Right lobe of liver (tissue), 6 donors: ENCODE measurements around the gene PIGV. TPM values are rescaled to one million over a fixed set of nuclear protein-coding genes. Genes with fewer than 3 reads are reported as not detected.
A peak's percentile ranks its signal among the peaks of the same experiment; 100 is the strongest.

Experiments
- ATAC-seq, 4 donors: fragments of 200-7000 bp; cut with Tn5 transposase; one replicate each; pipeline ENCODE4 v1.9.1; 2020; ENCODE audit warnings: mild to moderate bottlenecking in 4 of 4, moderate library complexity in 4 of 4
- DNase-seq, 3 donors: peaks; one replicate each; pipeline ENCODE4 v3.0.0-alpha.2; 2020
- H3K27ac ChIP-seq, 3 donors: fragments of 200-600 bp; one replicate each; pipeline ENCODE4 v1.8.0; 2022
- H3K27me3 ChIP-seq, 2 donors: fragments of 200-600 bp; one replicate each; pipeline ENCODE4 v1.8.0; 2022
- H3K36me3 ChIP-seq, 4 donors: fragments of 200-600 bp; sonication (generic) in 1 of 4; one replicate each; pipeline versions ENCODE4 v1.5.1 to v1.8.0; 2017 to 2022; ENCODE audit warnings: control low read depth in 1 of 4
- H3K4me1 ChIP-seq, 4 donors: fragments of 200-600 bp; sonication (generic) in 1 of 4; one replicate each; pipeline versions ENCODE4 v1.5.1 to v1.8.0; 2017 to 2022; ENCODE audit warnings: control low read depth in 1 of 4
- H3K4me3 ChIP-seq, 3 donors: fragments of 200-600 bp; one replicate each; pipeline ENCODE4 v1.8.0; 2022
- H3K9me3 ChIP-seq, 4 donors: fragments of 200-600 bp; sonication (generic) in 1 of 4; one replicate each; pipeline versions ENCODE4 v1.5.1 to v1.8.0; 2017 to 2022; ENCODE audit warnings: control low read depth in 1 of 4
- POLR2A ChIP-seq: fragments of 450-650 bp; IDR thresholded peaks from one replicate; pipeline ENCODE4 v1.6.1; 2017; ENCODE audit warnings: antibody characterized with exemption, mild to moderate bottlenecking
- WGBS: methylation state at CpG from one replicate; pipeline ENCODE4 v1.1.6; 2018; ENCODE audit warnings: low coverage, low lambda C conversion rate; ENCODE audit not compliant: insufficient coverage; ENCODE audit errors: missing lambda C conversion rate; 5-methylcytosine and 5-hydroxymethylcytosine counted together
- intact Hi-C, 2 donors: fragments of 100-400 bp; cut with DNase I; formaldehyde crosslinking; loops; one replicate each; pipeline versions ENCODE4 v1.11.2 to v1.14.1; 2022
- total RNA-seq, 6 experiments: library from RNA; depleted of rRNA in 2 of 6; stranded (reverse); fragments of >200 nt in 2 of 6; fragmentation: NEBNext Ultra II Directional in 3 of 6; extraction: Animal tissue kit (Norgen Biotek cat#: 25700) in 3 of 6; gene quantifications; one replicate each; pipeline versions ENCODE4 v1.1.0 to v1.2.4, GENCODE V29; 2016 to 2023
- TF ChIP-seq, protein P1 (sequence below), 4 donors: fragments of 200-600 bp in 3 of 4; fragments of 450-650 bp in 1 of 4; IDR thresholded peaks; one replicate each; pipeline versions ENCODE4 v1.5.1 to v1.8.0; 2016 to 2022; ENCODE audit warnings: antibody characterized with exemption in 4 of 4, mild to moderate bottlenecking in 2 of 4
- donor health status: DM: no; HTN: yes; CAD: no.
- donor health status: DM: no; HTN: no; CAD: no.
- donor health status: DM: no; HTN: no; CAD: no.
- donor health status: DM: no; HTN: yes; CAD: no.
- donor health status: DM: no; HTN: yes; CAD: no.

PIGV gene
- total RNA-seq, 6 experiments from 2014 or later = 13.2 to 27.8 (median 19.2) TPM

DNA sequence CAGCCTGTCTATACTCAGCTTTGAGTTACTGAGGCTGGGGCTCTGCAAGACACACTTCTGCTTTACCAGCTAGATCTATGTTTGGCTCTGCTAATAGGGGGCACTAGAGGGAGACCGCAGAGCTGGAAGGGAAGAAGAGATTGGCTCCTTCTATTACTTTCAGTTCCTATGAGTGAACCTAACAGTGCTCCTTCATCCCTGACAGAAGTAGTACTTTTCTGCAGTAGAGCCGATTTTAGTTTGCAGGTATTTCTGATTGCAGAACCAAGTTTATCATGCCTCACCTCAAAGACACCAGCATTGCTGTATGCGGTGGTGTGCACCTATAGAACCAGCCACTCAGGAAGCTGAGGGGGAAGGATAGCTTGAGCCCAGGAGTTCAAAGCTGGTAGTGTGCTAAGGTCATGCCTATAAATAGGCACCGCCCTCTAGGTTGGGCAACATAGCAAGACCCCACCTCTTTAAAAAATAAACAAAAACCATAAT is 33.1 kb downstream of the PIGV start:
- H3K4me3 ChIP-seq = no peak overlapping the region

DNA sequence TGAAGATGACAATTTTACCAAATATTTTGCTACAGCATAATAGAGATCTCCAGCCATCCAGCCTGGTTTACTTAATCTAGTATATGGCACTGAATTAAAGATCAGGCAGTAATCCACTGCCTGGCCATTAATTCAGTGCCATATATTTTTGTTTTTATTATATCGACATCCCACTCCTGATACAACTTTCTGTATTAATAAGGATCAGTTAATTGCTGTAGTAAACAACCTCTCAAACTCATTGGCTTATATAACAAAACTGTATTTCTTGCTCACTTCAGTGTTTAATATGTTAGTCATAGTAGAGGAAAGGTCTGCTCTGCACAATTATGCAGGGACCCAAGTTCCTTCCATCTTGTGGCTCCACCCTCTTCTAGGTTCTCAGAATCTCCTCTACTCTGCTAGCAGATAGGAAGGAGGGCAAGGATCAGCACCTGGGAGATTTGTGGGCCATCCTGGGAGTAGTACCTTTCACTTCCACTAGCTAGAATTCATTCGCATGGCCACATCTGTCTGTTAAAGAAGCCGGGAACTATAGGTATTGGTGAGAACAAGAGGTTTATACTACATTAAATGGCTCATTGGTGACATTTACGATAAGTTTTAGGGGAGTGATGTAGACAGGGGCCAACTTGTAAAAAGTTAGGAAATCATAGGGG is 35.1 kb downstream of the PIGV start:
- H3K27me3 ChIP-seq = no peaks in the 10 kb centered on the region
- no peak for DNase-seq

More for the DNA sequence above, 33.1 kb downstream of the PIGV start:
- DNase-seq (no peak), ATAC-seq (peak; percentile 65 to 86 (median 75))
- Histone ChIP-seq H3K36me3 (no peaks in the 10 kb centered on the region), H3K27me3 (no peaks in the 10 kb centered on the region), H3K4me1 (peaks cover 0 to 12% (median 2%) of the 10 kb centered on the region in 4 donors), H3K27ac (no peak overlapping the region), H3K9me3 (no peaks in the 10 kb centered on the region)
- intact Hi-C loops = no loop called here
- TF ChIP-seq, protein P1, sequence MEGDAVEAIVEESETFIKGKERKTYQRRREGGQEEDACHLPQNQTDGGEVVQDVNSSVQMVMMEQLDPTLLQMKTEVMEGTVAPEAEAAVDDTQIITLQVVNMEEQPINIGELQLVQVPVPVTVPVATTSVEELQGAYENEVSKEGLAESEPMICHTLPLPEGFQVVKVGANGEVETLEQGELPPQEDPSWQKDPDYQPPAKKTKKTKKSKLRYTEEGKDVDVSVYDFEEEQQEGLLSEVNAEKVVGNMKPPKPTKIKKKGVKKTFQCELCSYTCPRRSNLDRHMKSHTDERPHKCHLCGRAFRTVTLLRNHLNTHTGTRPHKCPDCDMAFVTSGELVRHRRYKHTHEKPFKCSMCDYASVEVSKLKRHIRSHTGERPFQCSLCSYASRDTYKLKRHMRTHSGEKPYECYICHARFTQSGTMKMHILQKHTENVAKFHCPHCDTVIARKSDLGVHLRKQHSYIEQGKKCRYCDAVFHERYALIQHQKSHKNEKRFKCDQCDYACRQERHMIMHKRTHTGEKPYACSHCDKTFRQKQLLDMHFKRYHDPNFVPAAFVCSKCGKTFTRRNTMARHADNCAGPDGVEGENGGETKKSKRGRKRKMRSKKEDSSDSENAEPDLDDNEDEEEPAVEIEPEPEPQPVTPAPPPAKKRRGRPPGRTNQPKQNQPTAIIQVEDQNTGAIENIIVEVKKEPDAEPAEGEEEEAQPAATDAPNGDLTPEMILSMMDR (IDR thresholded peaks at IDR 0.05) = peak in 2 of 4 donors; percentile 23
- TF ChIP-seq POLR2A = no peak
- WGBS = 64% methylated on average over 3 of the region's 4 CpGs

DNA sequence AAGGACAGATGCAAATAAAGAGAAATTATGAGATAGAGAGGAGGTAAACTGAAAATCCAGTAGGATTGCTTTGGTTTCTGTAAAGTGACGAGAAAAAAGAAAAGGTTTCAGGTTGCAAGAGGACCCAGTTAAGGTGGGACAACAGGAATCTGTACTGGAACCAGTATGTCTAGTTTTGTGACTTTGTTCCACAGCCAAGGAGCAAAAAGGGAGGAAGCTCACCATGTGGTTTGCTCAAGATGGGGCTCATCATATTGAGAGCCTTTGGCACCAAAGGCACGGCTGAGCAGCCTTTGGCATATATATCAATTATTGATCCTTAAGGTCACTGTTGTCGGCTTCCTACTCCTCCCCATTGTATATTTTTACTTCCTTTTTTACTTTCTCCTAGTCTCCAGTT is 37.0 kb downstream of the PIGV start:
- Histone ChIP-seq H3K4me1 (peaks cover 0 to 38% (median 14%) of the 10 kb centered on the region in 4 donors), H3K36me3 (no peaks in the 10 kb centered on the region)
- DNase-seq = no peak

More for the DNA sequence above, 35.1 kb downstream of the PIGV start:
- Histone ChIP-seq H3K36me3 (no peaks in the 10 kb centered on the region), H3K27ac (no peak overlapping the region), H3K4me3 (no peak overlapping the region), H3K9me3 (no peaks in the 10 kb centered on the region), H3K4me1 (peaks cover 0 to 19% (median 4%) of the 10 kb centered on the region in 4 donors)
- ATAC-seq = no peak
- WGBS = 90% methylated on average over 4 of the region's 4 CpGs
- TF ChIP-seq, protein P1 (IDR thresholded peaks at IDR 0.05) = no peak
- TF ChIP-seq POLR2A = no peak
- intact Hi-C loops = no loop called here

GRCh38 chr1:26826261-26827105 is 38.7 kb downstream of the PIGV start, which contains the start of gene ZDHHC18:
Gene ZDHHC18, plus strand, starts transcription at chr1:26826688. Its CDS starts 117 bp downstream, at chr1:26826805.
- no CpG with 5 or more reads among the region's 107 CpGs for WGBS
- no peaks in the 10 kb centered on the region for H3K27me3 ChIP-seq
- H3K9me3 ChIP-seq = no peaks in the 10 kb centered on the region
- intact Hi-C loops = no loop called here
- TF ChIP-seq POLR2A = peak; percentile 52
- TF ChIP-seq, protein P1 (IDR thresholded peaks at IDR 0.05) = peak; percentile 19 to 74 (median 48)
- H3K27ac ChIP-seq = peak within 1 kb of the TSS; percentile 63 to 80 (median 76)
- peaks cover 0 to 53% (median 22%) of the 10 kb centered on the region in 4 donors for H3K4me1 ChIP-seq
- DNase-seq (peak; percentile 79 to 81 (median 80)), ATAC-seq (peak; percentile 81 to 91 (median 85))
- H3K36me3 ChIP-seq = no peaks in the 10 kb centered on the region
- peak within 1 kb of the TSS; percentile 54 to 66 (median 60) for H3K4me3 ChIP-seq

More for the DNA sequence above, 37.0 kb downstream of the PIGV start:
- no peak for ATAC-seq
- no peaks in the 10 kb centered on the region for H3K9me3 ChIP-seq
- no peak overlapping the region for H3K4me3 ChIP-seq
- H3K27ac ChIP-seq = no peak overlapping the region
- no peaks in the 10 kb centered on the region for H3K27me3 ChIP-seq
- intact Hi-C loops = no loop called here
- 46% methylated on average over 2 of the region's 3 CpGs for WGBS
- TF ChIP-seq POLR2A = no peak
- TF ChIP-seq, protein P1 (IDR thresholded peaks at IDR 0.05) = no peak
